Measurements from ENCODE around the gene CCDC182.

DNA sequence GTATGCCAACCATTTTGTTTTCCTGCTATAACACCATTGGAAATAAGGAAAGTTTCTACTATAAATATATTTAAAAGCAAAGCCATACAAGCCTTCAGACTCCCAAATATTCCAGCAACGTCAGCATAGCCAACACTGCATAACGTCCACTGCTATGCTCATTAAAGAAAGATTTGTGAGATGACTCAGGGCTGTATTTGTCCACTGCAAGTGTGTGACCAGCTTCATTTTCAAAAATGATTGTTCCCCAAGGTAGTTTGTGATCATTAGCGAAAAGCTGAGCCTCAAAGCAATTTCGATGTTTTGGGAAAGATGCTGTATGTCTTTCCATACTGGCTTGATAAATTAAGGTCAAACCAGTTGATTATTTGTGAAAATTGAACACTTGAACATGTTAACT lies 14.9 kb upstream of the CCDC182 start:
- TF ChIP-seq GATA2 (IDR thresholded peaks at IDR 0.05; ENCODE audit: low read depth, low read length) (no peak), GATA3 (IDR thresholded peaks at IDR 0.05; ENCODE audit: low read depth, low read length) (no peak)

All from SH-SY5Y (cell line).